ENCODE data around the gene CDKN2A.

DNA sequence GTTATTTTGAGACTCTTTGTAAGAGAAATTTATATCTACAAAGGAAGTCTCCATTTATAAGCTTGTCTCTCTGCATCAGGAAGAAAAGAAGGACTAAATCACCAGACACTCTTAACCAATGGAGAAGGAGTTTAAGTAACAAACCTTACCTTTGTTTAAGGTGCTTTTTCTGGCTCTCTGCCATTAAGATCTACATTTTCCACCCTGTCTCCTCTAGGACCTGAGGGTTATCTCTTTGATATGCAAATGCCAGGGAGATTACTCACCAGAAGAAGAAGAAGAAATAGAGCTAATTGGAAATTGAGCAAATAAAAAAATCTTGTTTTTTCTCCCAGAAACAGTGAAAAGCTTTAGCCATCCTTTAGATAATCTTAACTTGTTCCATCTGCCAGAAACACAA is 60.9 kb downstream of the CDKN2A start:
- TF ChIP-seq, protein P1, sequence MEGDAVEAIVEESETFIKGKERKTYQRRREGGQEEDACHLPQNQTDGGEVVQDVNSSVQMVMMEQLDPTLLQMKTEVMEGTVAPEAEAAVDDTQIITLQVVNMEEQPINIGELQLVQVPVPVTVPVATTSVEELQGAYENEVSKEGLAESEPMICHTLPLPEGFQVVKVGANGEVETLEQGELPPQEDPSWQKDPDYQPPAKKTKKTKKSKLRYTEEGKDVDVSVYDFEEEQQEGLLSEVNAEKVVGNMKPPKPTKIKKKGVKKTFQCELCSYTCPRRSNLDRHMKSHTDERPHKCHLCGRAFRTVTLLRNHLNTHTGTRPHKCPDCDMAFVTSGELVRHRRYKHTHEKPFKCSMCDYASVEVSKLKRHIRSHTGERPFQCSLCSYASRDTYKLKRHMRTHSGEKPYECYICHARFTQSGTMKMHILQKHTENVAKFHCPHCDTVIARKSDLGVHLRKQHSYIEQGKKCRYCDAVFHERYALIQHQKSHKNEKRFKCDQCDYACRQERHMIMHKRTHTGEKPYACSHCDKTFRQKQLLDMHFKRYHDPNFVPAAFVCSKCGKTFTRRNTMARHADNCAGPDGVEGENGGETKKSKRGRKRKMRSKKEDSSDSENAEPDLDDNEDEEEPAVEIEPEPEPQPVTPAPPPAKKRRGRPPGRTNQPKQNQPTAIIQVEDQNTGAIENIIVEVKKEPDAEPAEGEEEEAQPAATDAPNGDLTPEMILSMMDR (IDR thresholded peaks at IDR 0.05 in 4 of 5, conservative IDR thresholded peaks at IDR 0.05 in 1 of 5): no peak
- TF ChIP-seq POLR2A (IDR thresholded peaks at IDR 0.05): no peak

Measured in gastrocnemius medialis (tissue), 4 donors.